Sigmoid colon (tissue), 7 donors: Measurements from ENCODE around the gene GRAMD1A. TPM values are rescaled to one million over a fixed set of nuclear protein-coding genes. Genes with fewer than 3 reads are reported as not detected.
A peak's percentile ranks its signal among the peaks of the same experiment; 100 is the strongest.

ENCODE experiments used
- DNase-seq: peaks from one replicate; pipeline ENCODE4 v3.0.0-alpha.2; 2019
- H3K27ac ChIP-seq, 4 donors: fragments of 200-600 bp; sonication (generic); one replicate each; pipeline ENCODE4 v1.5.1; 2016 to 2019; ENCODE audit warnings: mild to moderate bottlenecking in 1 of 4
- H3K27me3 ChIP-seq, 3 donors: fragments of 200-600 bp; sonication (generic); one replicate each; pipeline ENCODE4 v1.5.1; 2019; ENCODE audit warnings: mild to moderate bottlenecking in 1 of 3
- H3K36me3 ChIP-seq, 4 donors: fragments of 200-600 bp; sonication (generic); one replicate each; pipeline ENCODE4 v1.5.1; 2016 to 2019
- H3K4me1 ChIP-seq, 4 donors: fragments of 200-600 bp; sonication (generic); one replicate each; pipeline ENCODE4 v1.5.1; 2017 to 2019
- H3K4me3 ChIP-seq, 4 donors: fragments of 200-600 bp; sonication (generic); one replicate each; pipeline ENCODE4 v1.5.1; 2017 to 2019; ENCODE audit warnings: mild to moderate bottlenecking in 2 of 4, moderate library complexity in 1 of 4
- H3K9me3 ChIP-seq, 4 donors: fragments of 200-600 bp in 3 of 4; sonication (generic) in 3 of 4; one replicate each; pipeline versions ENCODE4 v1.5.1 to v1.6.1; 2013 to 2019
- EP300 ChIP-seq, 4 donors: sonication (generic); formaldehyde crosslinking; IDR thresholded peaks; one replicate each; pipeline ENCODE4 v1.6.1; 2017; ENCODE audit warnings: antibody characterized with exemption in 4 of 4
- POLR2A ChIP-seq, 2 donors: fragments of 450-650 bp; IDR thresholded peaks; one replicate each; pipeline ENCODE4 v1.6.1; 2016; ENCODE audit warnings: antibody characterized with exemption in 2 of 2, mild to moderate bottlenecking in 2 of 2, moderate library complexity in 2 of 2
- POLR2AphosphoS5 ChIP-seq, 4 donors: sonication (generic); formaldehyde crosslinking; IDR thresholded peaks; one replicate each; pipeline ENCODE4 v1.6.1; 2017; ENCODE audit warnings: antibody characterized with exemption in 4 of 4
- WGBS, 2 donors: extraction: QIAGEN DNeasy Blood & Tissue Kit; methylation state at CpG; one replicate each; pipeline ENCODE4 v1.1.7; 2013; 5-methylcytosine and 5-hydroxymethylcytosine counted together
- intact Hi-C: fragments of 100-400 bp; cut with DNase I; formaldehyde crosslinking; loops from one replicate; pipeline ENCODE4 v1.15.1; 2023
- polyA plus RNA-seq, 3 donors: library from polyadenylated mRNA; stranded (reverse); fragments of 200-250 nt; gene quantifications; one replicate each; pipeline ENCODE4 v1.2.3, GENCODE V29; 2013
- total RNA-seq, 4 donors: library from RNA; depleted of rRNA; stranded (reverse); fragments of >200 nt; gene quantifications; one replicate each; pipeline ENCODE4 v1.1.0, GENCODE V29; 2016
- TF ChIP-seq, protein P1 (sequence below), 4 experiments: fragments of 450-650 bp in 3 of 4; fragments of 200-600 bp in 1 of 4; IDR thresholded peaks; one replicate each; pipeline ENCODE4 v1.5.1; 2016 to 2019; ENCODE audit warnings: antibody characterized with exemption in 4 of 4, mild to moderate bottlenecking in 3 of 4, moderate library complexity in 2 of 4
- donor health status: healthy with polysubstance abuse.
- donor health status: Bipolar disorder and iron deficiency.
- donor health status: healthy.

Gene GRAMD1A
- total and polyA plus RNA-seq, 7 donors = 5.1 to 58.9 (median 30.3) TPM

DNA sequence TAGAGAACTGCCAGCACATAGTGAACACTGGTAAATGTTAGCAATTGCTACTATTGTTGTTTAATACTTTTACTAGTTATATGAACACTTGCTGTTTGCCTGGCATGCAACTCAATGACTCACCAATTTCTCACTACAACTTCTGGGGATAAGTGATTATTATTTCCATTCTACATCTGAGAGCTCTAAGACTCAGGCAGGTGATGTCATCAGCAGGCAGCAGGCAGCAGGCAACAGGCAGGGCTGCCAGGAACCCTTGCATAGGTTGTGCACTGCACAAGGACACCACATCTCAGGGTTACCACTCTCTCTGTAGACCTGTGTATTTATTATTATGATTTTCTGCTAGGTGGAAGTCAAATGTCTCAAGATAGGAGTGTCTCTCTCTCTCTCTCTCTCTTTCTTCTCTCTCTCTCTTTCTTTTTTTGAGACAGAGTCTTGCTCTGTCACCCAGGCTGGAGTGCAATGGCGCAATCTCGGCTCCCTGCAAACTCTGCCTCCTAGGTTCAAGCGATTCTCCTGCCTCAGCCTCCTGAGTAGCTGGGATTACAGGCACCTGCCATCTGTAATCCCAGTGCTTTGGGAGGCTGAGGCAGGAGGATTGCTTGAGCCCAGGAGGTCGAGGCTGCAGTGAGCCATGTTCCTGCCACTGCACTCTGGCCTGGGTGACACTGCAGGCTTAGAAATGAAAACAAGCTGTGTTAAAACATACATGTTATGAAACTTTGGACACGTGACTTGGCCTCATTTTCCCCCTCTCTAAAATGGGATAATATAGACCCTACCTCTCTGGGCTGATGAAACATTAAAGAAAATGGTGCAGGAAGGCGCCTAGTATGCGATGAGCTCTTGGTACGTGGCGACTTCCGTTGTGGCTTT is 64.1 kb downstream of the GRAMD1A start:
- WGBS, 2 donors = 68 to 83% methylated on average over 10 of the region's 10 CpGs
- no peak for DNase-seq
- intact Hi-C loops = no loop called here

GRCh38 chr19:35065574-35065973 is 65.5 kb downstream of the GRAMD1A start:
- H3K36me3 ChIP-seq = no peaks in the 10 kb centered on the region
- TF ChIP-seq POLR2AphosphoS5 (IDR thresholded peaks at IDR 0.05) (no peak), POLR2A (IDR thresholded peaks at IDR 0.05) (no peak), EP300 (IDR thresholded peaks at IDR 0.05) (no peak)
- TF ChIP-seq, protein P1, sequence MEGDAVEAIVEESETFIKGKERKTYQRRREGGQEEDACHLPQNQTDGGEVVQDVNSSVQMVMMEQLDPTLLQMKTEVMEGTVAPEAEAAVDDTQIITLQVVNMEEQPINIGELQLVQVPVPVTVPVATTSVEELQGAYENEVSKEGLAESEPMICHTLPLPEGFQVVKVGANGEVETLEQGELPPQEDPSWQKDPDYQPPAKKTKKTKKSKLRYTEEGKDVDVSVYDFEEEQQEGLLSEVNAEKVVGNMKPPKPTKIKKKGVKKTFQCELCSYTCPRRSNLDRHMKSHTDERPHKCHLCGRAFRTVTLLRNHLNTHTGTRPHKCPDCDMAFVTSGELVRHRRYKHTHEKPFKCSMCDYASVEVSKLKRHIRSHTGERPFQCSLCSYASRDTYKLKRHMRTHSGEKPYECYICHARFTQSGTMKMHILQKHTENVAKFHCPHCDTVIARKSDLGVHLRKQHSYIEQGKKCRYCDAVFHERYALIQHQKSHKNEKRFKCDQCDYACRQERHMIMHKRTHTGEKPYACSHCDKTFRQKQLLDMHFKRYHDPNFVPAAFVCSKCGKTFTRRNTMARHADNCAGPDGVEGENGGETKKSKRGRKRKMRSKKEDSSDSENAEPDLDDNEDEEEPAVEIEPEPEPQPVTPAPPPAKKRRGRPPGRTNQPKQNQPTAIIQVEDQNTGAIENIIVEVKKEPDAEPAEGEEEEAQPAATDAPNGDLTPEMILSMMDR (IDR thresholded peaks at IDR 0.05) = no peak
- no peak overlapping the region for H3K4me3 ChIP-seq
- no peaks in the 10 kb centered on the region for H3K27me3 ChIP-seq
- H3K27ac ChIP-seq = no peak overlapping the region
- peaks cover 0 to 4% (median 0%) of the 10 kb centered on the region in 4 donors for H3K9me3 ChIP-seq
- WGBS, 2 donors = 82 to 91% methylated on average over 10 of the region's 10 CpGs
- DNase-seq = no peak
- no peaks in the 10 kb centered on the region for H3K4me1 ChIP-seq
- intact Hi-C loops = loop anchor here (5.0 kb wide), 1 partner anchor 77 kb away; the partner anchor contains the start of gene FXYD7

More for the DNA sequence above, 64.1 kb downstream of the GRAMD1A start:
- no peaks in the 10 kb centered on the region for H3K9me3 ChIP-seq
- TF ChIP-seq POLR2AphosphoS5 (IDR thresholded peaks at IDR 0.05) = no peak
- TF ChIP-seq POLR2A (IDR thresholded peaks at IDR 0.05) = no peak
- TF ChIP-seq, protein P1 (IDR thresholded peaks at IDR 0.05) = no peak
- no peak for TF ChIP-seq EP300 (IDR thresholded peaks at IDR 0.05)
- H3K4me3 ChIP-seq = no peak overlapping the region
- H3K4me1 ChIP-seq = no peaks in the 10 kb centered on the region
- H3K27me3 ChIP-seq = no peaks in the 10 kb centered on the region
- H3K36me3 ChIP-seq = no peaks in the 10 kb centered on the region
- no peak overlapping the region for H3K27ac ChIP-seq

- H3K4me1 ChIP-seq = no peaks in the 10 kb centered on the region
- TF ChIP-seq EP300 (IDR thresholded peaks at IDR 0.05) (no peak), POLR2A (IDR thresholded peaks at IDR 0.05) (no peak), POLR2AphosphoS5 (IDR thresholded peaks at IDR 0.05) (no peak)
- TF ChIP-seq, protein P1 (IDR thresholded peaks at IDR 0.05) = no peak
- H3K4me3 ChIP-seq = no peak overlapping the region
- H3K9me3 ChIP-seq = peaks cover 0 to 5% (median 0%) of the 10 kb centered on the region in 4 donors
- H3K36me3 ChIP-seq = no peaks in the 10 kb centered on the region
- WGBS, 2 donors = 90 to 92% methylated on average over 15 of the region's 15 CpGs
- intact Hi-C loops = loop anchor here (2.0 to 5.0 kb wide), 2 partner anchors 25 to 76 kb away; partner anchors contain the start of gene FXYD7
- no peak overlapping the region for H3K27ac ChIP-seq
- no peak for DNase-seq
- no peaks in the 10 kb centered on the region for H3K27me3 ChIP-seq
Measured at GRCh38 chr19:35066121-35066520, 66.0 kb downstream of the GRAMD1A start.

DNA sequence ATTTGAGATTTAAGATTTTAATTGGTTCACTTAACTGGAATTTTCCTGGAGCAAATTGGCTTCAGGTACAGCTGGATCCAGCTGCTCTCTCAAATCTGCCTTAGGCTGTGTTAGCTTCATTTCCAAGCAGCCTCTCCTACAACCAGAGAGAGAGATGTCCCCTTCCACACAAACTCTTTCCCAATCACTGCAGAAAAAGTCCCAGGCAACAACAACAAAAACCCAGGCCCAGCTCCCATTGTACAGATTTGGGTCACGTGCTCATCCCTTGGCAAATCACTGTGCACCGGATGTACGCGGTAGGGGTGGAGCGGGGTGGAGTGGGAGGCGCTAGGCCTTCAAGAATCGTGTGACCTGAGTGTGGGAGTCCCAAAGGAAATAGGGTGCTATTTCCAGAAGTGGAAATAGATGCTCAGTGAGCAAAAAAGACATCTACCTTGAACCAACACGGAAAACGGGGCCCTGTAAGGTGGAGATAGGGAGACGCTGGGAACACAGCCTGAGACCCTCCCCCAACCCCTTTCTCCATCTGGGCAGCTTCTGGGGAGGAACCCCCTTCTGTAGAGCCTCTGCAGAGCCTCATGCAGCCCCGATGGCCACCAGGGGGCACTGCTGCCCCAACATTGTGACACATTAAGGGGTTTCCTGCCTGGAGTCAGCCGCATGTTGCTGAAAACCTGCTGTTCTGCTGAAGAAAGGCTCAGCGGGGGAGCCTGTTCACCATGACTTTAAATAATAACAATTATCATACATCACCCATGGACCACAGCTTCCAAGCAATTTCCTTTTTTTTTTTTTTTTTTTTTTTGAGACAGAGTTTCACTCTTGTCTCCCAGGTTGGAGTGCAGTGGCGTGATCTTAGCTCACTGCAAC is 66.8 kb downstream of the GRAMD1A start:
- H3K36me3 ChIP-seq = no peaks in the 10 kb centered on the region
- H3K27ac ChIP-seq = no peak overlapping the region
- H3K4me3 ChIP-seq = no peak overlapping the region
- 11 to 20% methylated on average over 14 of the region's 14 CpGs for WGBS, 2 donors
- peaks cover 0 to 5% (median 0%) of the 10 kb centered on the region in 4 donors for H3K9me3 ChIP-seq
- no peaks in the 10 kb centered on the region for H3K27me3 ChIP-seq
- TF ChIP-seq EP300 (IDR thresholded peaks at IDR 0.05) = no peak
- TF ChIP-seq, protein P1 (IDR thresholded peaks at IDR 0.05) = peak; percentile 51 to 71 (median 66)
- intact Hi-C loops = loop anchor here (2.0 to 5.0 kb wide), 2 partner anchors 24 to 75 kb away; partner anchors contain the start of gene FXYD7
- no peaks in the 10 kb centered on the region for H3K4me1 ChIP-seq
- DNase-seq = peak; percentile 89
